ENCODE measurements around the gene MAMDC2. TPM values are rescaled to one million over a fixed set of nuclear protein-coding genes. Genes with fewer than 3 reads are reported as not detected.
"Not testable (repeated sequence)": the region's sequence is repeated elsewhere in the genome, so short reads cannot be mapped to it uniquely, and the experiment has no call there.

Gene MAMDC2
- total RNA-seq, 2 donors from 2014 or later: 4.6 to 12.7 TPM

DNA sequence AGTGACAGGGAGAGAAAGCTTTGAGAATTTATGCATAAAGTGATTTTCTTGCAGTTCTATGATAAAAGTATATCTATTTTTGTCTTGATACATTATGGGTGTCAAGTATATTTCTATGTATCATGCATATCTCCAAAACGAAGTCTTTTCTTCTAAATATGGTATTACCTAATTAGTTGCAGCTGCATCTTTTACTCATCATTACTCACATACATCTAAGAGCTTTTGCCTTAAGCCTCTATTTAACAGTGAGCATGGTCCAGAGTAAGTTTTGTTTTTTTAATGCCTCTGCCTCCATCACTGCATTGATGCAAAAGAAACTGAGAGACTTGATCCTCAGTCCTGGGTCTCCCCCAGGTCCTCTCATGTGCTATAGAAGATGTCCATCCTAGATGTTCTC lies 175.1 kb downstream of the MAMDC2 start:
- intact Hi-C loops (cut with DNase I, micrococcal nuclease): no loop called here
- ATAC-seq (no peak), DNase-seq (no peak)

DNA sequence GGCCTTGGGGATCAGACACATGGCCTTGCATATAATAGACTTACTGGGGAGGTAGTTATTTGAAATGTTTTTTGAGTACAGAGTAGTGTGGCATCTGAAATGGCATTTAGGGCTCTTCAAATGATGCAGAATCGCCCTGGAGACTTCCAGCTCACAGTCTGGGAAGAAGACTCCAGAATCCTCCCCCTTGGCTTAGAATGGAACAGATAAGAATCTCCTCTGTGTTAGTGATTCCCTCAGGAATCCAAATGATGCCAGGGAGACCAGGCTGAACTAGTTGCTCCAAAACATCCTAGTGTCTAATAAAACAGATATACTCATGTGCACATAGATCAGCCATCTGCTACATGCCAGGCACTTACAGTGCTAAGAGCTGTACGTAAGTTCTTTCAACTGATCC lies 176.6 kb downstream of the MAMDC2 start:
- intact Hi-C loops (cut with DNase I, micrococcal nuclease): no loop called here
- ATAC-seq (no peak), DNase-seq (no peak)

DNA sequence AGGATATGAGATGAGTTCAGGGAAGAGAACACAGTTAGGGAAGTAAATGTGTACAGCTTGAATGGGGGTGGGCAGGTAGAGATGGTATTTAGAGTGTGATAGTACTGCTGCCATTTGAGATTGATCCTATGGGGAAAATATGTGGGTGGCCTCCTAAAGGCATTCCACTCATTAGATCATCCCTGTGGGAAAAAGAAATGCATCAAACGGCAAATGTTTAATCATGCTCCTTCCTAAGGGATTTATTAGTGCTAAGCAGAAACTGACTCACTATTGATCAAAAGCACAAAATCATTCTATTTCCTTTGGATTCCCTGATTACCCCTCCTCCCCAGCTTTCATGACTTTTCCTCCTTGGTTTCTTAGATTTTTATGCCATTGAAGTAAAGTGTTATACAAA lies 178.7 kb downstream of the MAMDC2 start:
- ATAC-seq (no peak), DNase-seq (no peak)
- intact Hi-C loops (cut with DNase I, micrococcal nuclease): no loop called here

DNA sequence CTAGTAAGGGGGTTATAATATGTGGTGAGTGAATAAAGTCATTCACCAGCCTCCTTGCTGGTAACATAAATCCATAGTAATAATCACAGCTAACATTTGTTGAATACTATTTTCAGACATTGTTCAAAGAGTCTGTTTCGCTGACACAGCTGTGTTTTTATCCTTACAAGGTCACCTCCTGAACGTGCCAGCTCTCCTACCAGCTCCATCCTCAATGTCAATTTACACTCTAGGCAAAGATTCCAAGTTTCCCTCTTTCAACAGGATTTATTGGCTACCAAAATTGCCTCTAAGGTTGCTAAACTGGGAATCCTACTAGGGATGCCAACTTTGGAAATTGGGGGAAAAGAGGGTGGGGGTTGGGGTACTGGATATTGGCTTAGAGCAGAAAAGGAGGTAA lies 184.5 kb downstream of the MAMDC2 start:
- DNase-seq: no peak
- intact Hi-C loops (cut with DNase I, micrococcal nuclease): no loop called here
- ATAC-seq: no peak

DNA sequence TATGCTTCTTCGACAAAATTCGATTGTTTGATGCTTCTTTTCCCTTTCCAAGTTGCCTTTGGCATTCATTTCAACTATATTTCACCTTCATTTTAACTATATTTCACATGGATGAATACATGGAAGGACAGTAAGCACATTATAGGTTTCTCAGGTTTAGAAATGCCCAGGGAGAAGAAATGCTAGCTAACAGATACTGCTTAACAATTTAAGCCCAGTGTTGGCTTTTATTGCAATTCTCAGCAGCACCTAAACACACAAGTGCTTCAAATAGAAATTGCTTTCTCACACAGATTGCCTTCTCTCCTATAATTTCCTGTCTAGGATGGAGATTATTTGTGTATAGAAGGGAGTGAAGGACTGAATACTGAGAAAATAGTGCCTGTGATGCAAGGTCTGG lies 185.0 kb downstream of the MAMDC2 start:
- ATAC-seq (no peak), DNase-seq (no peak)
- intact Hi-C loops (cut with DNase I, micrococcal nuclease): no loop called here

DNA sequence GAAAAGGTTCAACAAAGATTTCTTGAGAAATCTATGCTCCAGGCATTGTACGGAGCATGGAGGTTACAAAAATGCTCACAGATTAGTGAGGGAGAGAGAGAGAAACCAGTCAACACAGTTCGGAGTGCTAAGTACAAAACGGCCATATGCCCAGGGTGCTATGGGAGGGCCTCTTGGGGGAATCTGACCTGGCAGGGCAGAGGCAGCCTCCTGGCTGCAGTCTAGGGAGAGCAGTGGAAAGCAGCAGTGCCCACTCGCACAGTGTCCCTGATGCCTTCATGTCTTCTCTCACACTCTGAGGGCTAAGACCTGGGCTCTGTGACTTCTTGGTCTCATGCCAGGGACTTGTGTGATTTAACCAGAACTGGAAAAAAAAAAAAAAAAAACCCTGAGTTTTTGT lies 185.4 kb downstream of the MAMDC2 start:
- no peak for DNase-seq
- no peak for ATAC-seq
- intact Hi-C loops (cut with DNase I, micrococcal nuclease): no loop called here

DNA sequence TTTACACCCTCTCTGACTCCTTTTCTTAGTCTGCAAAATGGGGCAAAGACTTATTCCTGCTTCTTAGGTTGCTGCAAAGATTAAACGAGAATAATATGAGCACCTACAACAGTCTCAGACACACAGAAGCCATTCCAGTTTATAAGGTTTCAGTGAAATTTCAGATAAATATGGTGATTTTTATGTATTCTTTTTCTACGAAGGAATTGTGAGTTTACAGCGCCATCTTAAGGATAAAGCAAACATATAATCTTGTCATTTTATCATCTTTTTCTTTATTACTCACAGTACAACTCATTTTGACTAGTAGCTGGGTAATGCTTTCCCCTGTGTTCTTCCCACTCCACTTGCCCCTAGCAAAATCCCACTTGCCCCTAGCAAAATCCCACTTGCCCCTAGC lies 185.9 kb downstream of the MAMDC2 start:
- DNase-seq (no peak), ATAC-seq (no peak)
- intact Hi-C loops (cut with DNase I, micrococcal nuclease): no loop called here

DNA sequence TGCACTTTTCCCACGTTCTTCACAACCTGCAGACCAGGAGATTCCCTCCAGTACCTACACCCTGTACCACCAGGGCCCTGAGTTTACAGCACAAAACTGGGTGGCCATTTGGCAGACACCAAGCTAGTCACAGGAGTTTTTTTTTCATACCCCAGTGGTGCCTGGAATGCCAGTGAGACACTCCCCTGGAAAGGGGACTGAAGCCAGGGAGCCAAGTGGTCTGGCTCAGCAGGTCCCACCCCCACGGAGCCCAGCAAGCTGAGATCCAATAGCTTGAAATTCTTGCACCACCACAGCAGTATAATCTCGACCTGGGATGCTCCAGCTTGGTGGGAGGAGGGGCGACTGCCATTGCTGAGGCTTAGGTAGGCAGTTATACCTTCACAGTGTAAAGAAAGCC lies 188.8 kb downstream of the MAMDC2 start:
- ATAC-seq: no peak
- DNase-seq: no peak
- intact Hi-C loops (cut with DNase I, micrococcal nuclease): no loop called here

DNA sequence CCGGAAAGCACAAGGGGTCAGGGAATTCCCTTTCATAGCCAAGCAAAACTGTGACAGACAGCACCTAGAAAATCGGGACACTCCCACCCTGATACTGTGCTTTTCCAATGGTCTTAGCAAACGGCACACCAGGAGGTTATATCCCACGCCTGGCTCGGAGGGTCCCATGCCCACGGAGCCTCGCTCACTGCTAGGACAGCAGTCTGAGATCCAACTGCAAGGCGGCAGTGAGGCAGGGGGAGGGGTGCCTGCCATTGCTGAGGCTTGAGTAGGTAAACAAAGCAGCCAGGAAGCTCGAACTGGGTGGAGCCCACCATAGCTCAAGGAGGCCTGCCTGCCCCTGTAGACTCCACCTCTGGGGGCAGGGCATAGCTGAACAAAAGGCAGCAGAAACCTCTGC lies 190.6 kb downstream of the MAMDC2 start:
- intact Hi-C loops (cut with DNase I, micrococcal nuclease); ATAC-seq; DNase-seq: not testable (repeated sequence)

DNA sequence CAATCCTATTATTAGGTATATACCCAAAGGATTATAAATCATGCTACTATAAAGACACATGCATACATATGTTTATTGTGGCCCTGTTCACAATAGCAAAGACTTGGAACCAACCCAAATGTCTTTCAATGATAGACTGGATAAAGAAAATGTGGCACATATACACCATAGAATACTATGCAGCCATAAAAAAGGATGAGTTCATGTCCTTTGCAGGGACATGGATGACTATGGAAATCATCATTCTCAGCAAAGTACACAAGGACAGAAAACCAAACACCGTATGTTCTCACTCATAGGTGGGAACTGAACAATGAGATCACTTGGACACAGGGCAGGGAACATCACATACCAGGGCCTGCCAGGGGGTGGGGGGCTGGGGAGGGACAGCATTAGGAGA lies 202.3 kb downstream of the MAMDC2 start:
- intact Hi-C loops (cut with DNase I, micrococcal nuclease); DNase-seq; ATAC-seq: not testable (repeated sequence)

DNA sequence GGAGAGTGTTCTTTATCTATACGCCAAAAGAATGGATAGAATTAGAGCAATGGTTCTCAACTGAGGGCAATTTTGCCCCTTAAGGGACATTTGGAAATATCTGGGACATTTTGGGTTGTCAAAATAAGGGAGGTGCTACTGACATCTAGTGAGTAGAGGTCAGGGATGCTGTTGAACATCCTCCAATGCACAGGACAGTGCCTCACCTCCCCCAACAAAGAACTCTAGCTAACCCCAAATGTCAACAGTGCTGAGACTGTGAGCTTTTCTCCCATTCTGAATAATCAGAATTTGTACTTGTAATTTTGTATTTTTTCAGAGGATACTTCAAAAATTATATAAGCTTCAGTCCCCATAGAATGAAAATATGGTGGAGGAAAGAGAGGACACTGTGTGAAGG lies 206.6 kb downstream of the MAMDC2 start:
- ATAC-seq (no peak), DNase-seq (no peak)
- intact Hi-C loops (cut with DNase I, micrococcal nuclease): no loop called here

DNA sequence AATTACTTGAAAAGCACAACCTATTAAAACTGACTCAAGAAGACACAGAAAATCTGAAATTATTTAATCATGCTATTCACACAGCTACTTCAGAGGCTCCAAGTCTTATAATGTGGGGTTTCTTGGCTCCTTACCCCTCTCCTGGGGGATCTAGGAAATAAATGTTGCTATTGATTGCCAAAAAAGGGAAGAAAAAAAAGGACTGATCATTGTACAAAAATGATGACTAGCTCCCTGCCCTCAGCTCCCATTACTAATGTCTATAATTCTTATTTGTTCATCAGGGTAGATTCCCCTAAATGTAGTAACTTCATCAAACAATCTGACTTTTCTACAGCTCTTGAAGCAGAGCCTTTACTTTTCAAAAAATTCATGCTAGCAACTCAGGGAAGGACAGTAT lies 211.8 kb downstream of the MAMDC2 start:
- DNase-seq: no peak
- intact Hi-C loops (cut with DNase I, micrococcal nuclease): no loop called here
- no peak for ATAC-seq

DNA sequence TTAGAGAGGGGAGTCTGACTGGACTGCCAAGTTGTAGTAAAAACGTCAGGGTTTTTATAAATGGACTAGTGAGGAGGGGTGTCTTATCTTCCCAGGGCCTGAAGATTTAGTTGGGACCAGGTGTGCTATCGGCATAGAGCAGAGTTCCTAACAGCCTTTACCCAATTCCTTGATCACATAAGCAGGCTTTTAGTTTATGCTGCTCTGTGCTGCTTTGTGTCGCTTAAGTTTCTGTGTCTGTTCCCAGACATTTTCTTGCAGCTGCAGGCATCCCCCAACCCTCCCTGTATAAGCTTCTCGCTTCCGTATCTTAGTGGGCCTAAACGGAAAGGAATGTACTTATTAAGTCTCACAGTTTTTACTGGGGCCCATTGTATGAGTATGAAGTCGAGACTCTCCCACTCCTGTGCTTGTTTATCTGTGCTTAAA lies 212.5 kb downstream of the MAMDC2 start:
- intact Hi-C loops (cut with DNase I, micrococcal nuclease): no loop called here
- no peak for ATAC-seq
- no peak for DNase-seq

DNA sequence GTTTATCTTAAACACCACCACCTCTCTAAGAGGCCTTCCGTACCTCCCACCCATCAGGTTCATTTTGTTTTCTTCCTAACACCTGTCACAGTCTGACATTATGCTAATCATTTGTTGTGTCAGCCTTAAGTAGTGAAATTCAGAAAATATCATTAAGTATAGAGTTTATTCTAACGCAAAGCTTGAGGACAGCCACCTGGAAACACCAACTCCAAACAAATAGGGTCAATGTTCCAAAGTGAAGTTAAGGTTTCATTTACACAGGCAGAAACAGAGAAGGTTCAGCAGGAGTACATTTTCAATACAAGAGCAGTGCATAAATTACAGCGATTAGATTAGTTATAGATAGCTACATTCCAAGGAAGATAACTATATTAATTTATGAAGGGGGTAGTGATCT lies 213.9 kb downstream of the MAMDC2 start:
- no peak for DNase-seq
- no peak for ATAC-seq
- intact Hi-C loops (cut with DNase I, micrococcal nuclease): no loop called here

DNA sequence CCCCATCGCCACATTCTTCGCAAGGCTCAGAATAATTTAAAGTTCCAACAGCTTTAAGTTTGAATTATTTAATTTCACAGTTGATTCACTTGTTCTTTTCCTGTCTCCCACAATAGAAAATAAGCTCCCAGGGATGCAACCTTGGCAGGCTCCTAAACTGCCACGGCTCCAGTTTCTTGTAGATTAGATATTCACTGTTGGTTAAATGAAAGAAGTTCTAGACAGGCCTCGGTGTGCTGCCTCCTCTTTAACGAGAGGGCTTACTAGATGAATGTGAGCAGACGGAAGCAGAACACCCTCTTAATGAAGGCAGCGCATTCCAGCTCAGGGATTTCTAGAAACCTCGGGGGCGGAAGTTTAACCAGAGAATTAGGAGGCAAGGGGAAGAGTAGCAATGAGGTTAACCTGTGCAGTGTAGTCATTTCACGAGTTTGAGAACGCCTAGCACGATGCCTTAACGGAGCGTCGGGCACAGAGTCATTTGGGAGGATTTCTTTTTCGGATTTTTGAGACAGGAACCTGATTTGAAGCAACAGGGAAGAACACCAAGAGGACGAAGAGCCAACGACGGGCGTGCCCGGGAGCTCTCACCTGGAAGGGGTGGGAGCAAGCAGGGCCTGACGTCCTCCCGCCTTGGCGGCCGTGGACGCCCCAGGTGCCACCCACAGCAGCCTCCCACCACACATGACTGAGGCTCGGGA lies 214.5 kb downstream of the MAMDC2 start:
- ATAC-seq: peak; percentile 84
- peak; percentile 84 to 86 for DNase-seq
- intact Hi-C loops (cut with DNase I, micrococcal nuclease): no loop called here

DNA sequence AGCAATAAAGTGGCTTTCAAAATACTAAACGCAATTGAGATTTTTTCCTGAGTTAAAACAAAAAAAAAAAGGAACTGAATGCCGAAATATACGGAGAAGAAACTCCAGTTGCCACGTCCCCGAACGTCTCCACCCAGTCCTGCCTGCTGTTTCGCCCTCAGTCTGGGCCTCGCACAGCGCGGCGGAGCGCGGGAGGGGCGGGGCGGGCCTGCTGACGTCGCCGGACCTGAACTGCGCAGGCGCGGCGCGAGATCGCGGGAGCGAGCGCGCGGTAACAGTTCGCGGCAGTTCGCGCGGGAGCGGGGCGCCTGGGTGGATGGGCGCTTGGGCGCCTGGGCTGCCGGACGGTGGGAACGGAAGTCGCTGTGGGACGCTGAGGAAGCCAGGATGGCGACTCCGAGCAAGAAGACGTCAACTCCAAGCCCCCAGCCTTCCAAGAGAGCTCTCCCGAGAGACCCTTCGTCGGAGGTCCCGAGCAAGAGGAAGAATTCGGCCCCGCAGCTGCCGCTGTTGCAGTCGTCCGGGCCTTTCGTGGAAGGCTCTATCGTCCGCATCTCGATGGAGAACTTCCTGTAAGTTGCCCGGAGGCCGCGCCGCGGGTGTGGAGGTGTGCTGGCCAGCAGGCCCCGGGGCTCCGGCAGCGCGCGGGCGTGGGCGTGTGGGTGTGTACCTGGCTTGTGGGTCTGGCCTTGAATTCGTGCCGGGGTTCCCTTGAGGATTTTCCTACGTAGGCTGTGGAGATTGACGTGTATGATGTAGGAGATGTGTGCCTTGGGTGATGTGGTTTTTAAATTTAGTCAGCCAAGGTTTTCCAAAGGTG lies 215.3 kb downstream of the MAMDC2 start, which contains the start of gene SMC5:
TSS of gene SMC5 (plus strand) at position 287 of the 820 bp plus-strand sequence. CDS start at position 388, 101 bp downstream.
- DNase-seq (peak; percentile 87 to 90), ATAC-seq (peak; percentile 89)
- intact Hi-C loops (cut with DNase I, micrococcal nuclease): no loop called here

DNA sequence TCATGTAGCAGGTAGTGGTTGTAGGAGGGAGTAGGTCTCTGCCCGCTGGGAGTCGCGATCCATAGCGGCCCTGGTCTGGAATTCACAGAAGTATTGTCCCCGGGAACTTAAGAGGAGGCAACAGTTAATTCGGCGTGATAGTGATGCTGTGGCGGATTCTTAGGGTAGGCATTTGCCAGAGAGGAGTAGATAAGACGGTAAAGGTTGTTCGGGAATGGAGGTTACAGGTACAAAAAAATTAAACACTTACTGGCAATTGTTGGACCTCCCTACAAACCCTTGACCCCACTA lies 215.8 kb downstream of the MAMDC2 start:
- no peak for ATAC-seq
- intact Hi-C loops (cut with DNase I, micrococcal nuclease): no loop called here
- DNase-seq: no peak

DNA sequence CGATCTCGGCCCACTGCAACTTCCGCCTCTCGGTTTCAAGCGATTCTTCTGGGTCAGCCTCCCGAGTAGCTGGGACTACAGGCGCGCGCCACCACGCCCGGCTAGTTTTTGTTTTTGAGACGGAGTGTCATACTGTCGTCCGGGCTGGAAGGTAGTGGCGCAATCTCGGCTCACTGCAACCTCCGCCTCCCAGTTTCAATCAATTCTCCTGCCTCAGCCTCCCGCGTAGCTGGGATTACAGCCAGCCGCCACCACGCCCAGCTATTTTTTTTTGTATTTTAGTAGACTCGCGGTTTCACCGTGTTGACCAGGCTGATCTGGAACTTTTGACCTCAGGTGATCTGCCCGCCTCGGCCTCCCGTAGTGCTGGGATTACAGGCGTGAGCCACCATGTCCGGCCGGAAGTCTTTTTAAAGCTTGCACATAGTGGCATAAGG lies 216.4 kb downstream of the MAMDC2 start:
- ATAC-seq (no peak), DNase-seq (peak; percentile 32 to 39)
- intact Hi-C loops (cut with DNase I, micrococcal nuclease): loop anchor here in 1 of 2 donors (10.0 kb wide), 1 partner anchor 75 kb away; no protein-coding TSS in a partner anchor

DNA sequence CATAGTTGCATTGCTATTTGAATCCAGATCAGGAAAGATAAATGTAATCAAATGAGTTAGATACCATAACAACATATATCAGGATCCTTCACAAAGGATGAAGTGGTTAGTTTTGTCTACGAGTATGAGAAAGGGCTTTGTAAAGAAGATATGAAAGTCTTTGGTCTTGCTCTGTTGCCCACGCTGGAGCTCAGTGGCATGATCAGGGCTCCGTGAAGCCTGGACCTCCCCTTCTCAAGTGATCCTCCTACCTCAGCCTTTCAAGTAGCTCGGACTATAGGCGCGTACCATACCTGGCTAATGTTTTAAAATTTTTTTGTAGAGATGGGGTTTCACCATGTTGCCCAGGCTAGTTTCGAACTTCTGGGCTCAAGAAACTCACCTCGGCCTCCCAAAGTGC lies 217.0 kb downstream of the MAMDC2 start:
- no peak for ATAC-seq
- intact Hi-C loops (cut with DNase I, micrococcal nuclease): loop anchor here in 1 of 2 donors (10.0 kb wide), 1 partner anchor 74 kb away; no protein-coding TSS in a partner anchor
- DNase-seq: no peak

All from left colon (tissue), 2 donors.